Measurements from ENCODE around the gene SORBS1. TPM values are rescaled to one million over a fixed set of nuclear protein-coding genes. Genes with fewer than 3 reads are reported as not detected.

SORBS1 gene
- total RNA-seq, 1 donor from 2014 or later: 896 TPM

DNA sequence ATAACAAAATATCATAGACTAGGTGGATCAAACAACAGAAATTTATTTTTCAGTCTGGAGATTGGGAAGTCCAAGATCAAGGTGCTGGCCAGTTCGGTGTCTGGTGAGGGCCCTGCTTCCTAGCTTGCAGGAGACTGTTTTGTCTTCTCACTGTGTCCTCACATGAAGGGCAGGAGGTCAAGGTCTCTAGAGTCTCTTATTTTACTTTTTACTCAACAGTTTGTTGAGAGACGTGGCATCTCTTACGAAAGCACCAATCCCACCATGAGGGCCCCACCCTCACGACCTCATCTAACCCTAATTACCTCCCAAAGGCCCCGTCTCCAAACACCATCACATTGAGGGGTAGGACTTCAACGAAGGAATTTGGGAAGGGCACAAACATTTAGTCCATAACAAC lies 41.2 kb upstream of the SORBS1 start:
- no peak overlapping the region for H3K4me3 ChIP-seq
- DNase-seq: no peak
- no peak overlapping the region for H3K27ac ChIP-seq (replicated peaks)
- TF ChIP-seq, protein P1, sequence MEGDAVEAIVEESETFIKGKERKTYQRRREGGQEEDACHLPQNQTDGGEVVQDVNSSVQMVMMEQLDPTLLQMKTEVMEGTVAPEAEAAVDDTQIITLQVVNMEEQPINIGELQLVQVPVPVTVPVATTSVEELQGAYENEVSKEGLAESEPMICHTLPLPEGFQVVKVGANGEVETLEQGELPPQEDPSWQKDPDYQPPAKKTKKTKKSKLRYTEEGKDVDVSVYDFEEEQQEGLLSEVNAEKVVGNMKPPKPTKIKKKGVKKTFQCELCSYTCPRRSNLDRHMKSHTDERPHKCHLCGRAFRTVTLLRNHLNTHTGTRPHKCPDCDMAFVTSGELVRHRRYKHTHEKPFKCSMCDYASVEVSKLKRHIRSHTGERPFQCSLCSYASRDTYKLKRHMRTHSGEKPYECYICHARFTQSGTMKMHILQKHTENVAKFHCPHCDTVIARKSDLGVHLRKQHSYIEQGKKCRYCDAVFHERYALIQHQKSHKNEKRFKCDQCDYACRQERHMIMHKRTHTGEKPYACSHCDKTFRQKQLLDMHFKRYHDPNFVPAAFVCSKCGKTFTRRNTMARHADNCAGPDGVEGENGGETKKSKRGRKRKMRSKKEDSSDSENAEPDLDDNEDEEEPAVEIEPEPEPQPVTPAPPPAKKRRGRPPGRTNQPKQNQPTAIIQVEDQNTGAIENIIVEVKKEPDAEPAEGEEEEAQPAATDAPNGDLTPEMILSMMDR (IDR thresholded peaks at IDR 0.05; ENCODE audit: borderline replicate concordance): no peak
- H3K27me3 ChIP-seq (ENCODE audit: low read depth): no peaks in the 10 kb centered on the region
- intact Hi-C loops (cut with micrococcal nuclease): loop anchor here (5.0 kb wide), 2 partner anchors 170 to 230 kb away; no protein-coding TSS in a partner anchor
- peaks cover 24% of the 10 kb centered on the region for H3K4me1 ChIP-seq
- H3K36me3 ChIP-seq: no peaks in the 10 kb centered on the region
- no peaks in the 10 kb centered on the region for H3K9me3 ChIP-seq (replicated peaks)

DNA sequence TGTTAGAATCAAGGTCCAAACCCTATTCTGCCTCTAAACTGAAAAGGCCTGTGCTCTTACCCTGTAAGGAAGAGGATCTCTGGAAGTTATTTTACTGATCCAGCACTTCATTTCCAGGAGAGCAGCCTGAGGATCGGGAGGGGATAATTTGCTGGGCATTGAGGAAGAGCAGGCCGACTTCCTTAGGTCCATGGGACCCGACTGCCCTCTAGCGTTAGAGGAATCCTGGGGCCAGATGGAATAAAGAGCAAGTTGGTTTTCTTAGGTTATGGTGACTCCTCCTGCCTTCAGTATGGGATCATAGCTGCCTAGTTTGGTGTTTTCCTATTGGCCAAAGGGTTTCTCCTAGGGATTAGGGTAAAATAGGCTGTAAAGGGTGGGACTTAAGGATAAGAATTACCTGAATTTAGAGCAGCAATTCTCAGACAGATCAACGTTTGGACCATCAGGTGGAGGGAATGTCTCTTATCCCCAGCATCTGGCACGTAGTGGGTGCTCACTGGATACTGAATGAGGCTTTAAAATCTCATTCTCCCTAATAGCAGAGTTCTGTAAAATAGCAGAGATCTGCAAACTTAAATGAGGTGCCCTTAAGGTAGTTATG lies 40.0 kb upstream of the SORBS1 start:
- H3K36me3 ChIP-seq: no peaks in the 10 kb centered on the region
- intact Hi-C loops (cut with micrococcal nuclease): loop anchor here (5.0 kb wide), 2 partner anchors 169 to 229 kb away; no protein-coding TSS in a partner anchor
- no peak overlapping the region for H3K4me3 ChIP-seq
- H3K9me3 ChIP-seq (replicated peaks): no peaks in the 10 kb centered on the region
- DNase-seq: peak; percentile 71
- H3K27ac ChIP-seq (replicated peaks): peak overlapping the region; percentile 44
- no peaks in the 10 kb centered on the region for H3K27me3 ChIP-seq (ENCODE audit: low read depth)
- TF ChIP-seq, protein P1 (IDR thresholded peaks at IDR 0.05; ENCODE audit: borderline replicate concordance): peak; percentile 97
- H3K4me1 ChIP-seq: peaks cover 24% of the 10 kb centered on the region

DNA sequence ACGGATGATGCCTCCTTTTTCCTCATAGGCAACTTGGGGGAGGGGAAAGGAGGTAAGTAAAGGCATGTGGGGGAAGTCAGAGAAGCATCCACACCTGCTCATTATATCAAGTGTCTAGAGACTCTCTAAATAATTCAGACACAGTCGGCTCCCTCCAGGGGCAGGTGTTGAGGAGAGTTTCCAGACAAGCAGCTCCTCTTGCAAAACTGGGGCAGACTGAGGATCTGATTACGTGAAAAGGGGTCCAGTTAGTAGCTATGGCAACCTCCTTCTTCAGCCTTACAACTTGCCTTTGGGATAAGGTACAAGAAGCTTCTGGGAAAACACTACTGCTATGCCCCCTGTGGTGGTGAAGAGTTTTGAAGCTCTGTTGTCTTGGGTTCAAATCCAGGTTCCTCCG lies 39.0 kb upstream of the SORBS1 start:
- TF ChIP-seq, protein P1 (IDR thresholded peaks at IDR 0.05; ENCODE audit: borderline replicate concordance): no peak
- no peaks in the 10 kb centered on the region for H3K27me3 ChIP-seq (ENCODE audit: low read depth)
- no peak for DNase-seq
- H3K27ac ChIP-seq (replicated peaks): no peak overlapping the region
- H3K4me1 ChIP-seq: peaks cover 17% of the 10 kb centered on the region
- H3K9me3 ChIP-seq (replicated peaks): no peaks in the 10 kb centered on the region
- H3K36me3 ChIP-seq: no peaks in the 10 kb centered on the region
- no peak overlapping the region for H3K4me3 ChIP-seq
- intact Hi-C loops (cut with micrococcal nuclease): loop anchor here (5.0 kb wide), 2 partner anchors 168 to 228 kb away; no protein-coding TSS in a partner anchor

DNA sequence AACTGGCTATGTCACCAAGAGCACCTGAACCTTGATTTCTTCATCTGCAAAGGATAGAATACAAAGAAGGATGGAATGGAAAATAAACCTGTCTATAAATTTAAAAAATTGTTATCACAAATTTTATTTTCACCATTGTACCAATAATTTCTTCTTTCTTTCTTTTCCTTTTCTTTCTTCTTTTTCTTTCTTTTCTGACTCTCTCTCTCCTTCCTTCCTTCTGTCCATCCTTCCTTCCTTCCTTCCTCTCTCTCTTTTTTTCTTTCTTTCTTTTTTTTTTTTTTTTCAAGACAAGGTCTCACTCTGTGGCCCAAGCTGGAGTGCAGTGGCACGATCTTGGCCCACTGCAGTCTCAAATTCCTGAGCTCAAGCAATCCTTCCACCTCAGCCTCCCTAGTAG lies 36.6 kb upstream of the SORBS1 start:
- Histone ChIP-seq H3K4me1 (peaks cover 9% of the 10 kb centered on the region), H3K27ac (replicated peaks) (no peak overlapping the region), H3K4me3 (no peak overlapping the region), H3K9me3 (replicated peaks) (no peaks in the 10 kb centered on the region), H3K27me3 (ENCODE audit: low read depth) (no peaks in the 10 kb centered on the region), H3K36me3 (no peaks in the 10 kb centered on the region)
- no peak for DNase-seq
- TF ChIP-seq, protein P1 (IDR thresholded peaks at IDR 0.05; ENCODE audit: borderline replicate concordance): no peak
- intact Hi-C loops (cut with micrococcal nuclease): no loop called here

DNA sequence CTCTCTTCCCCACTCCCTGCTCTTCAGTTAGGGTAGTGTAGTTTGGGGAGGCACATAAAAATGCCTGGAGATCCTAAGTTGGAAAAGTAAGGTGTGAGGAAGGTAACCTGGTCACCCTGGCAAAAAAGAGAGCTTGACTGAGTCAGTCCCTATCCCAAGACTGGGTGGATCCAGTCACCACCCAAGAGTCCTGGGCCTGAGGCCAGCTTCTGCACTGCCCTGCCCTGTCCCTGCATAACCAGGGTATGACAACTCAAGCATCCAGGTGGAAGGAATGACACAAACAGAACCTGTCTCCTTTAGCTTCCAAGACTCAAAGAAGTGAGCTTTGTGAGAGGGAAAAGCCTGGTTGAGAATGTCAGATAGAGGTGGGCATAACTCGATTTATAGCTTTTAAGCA lies 26.9 kb upstream of the SORBS1 start:
- no peak overlapping the region for H3K27ac ChIP-seq (replicated peaks)
- intact Hi-C loops (cut with micrococcal nuclease): no loop called here
- no peaks in the 10 kb centered on the region for H3K36me3 ChIP-seq
- no peak overlapping the region for H3K4me3 ChIP-seq
- H3K9me3 ChIP-seq (replicated peaks): no peaks in the 10 kb centered on the region
- TF ChIP-seq, protein P1 (IDR thresholded peaks at IDR 0.05; ENCODE audit: borderline replicate concordance): no peak
- H3K27me3 ChIP-seq (ENCODE audit: low read depth): no peaks in the 10 kb centered on the region
- H3K4me1 ChIP-seq: no peaks in the 10 kb centered on the region
- no peak for DNase-seq

Data from left ventricle myocardium inferior (tissue), 1 donor.